Measurements from ENCODE around the gene MRPL36.

Gene MRPL36

DNA sequence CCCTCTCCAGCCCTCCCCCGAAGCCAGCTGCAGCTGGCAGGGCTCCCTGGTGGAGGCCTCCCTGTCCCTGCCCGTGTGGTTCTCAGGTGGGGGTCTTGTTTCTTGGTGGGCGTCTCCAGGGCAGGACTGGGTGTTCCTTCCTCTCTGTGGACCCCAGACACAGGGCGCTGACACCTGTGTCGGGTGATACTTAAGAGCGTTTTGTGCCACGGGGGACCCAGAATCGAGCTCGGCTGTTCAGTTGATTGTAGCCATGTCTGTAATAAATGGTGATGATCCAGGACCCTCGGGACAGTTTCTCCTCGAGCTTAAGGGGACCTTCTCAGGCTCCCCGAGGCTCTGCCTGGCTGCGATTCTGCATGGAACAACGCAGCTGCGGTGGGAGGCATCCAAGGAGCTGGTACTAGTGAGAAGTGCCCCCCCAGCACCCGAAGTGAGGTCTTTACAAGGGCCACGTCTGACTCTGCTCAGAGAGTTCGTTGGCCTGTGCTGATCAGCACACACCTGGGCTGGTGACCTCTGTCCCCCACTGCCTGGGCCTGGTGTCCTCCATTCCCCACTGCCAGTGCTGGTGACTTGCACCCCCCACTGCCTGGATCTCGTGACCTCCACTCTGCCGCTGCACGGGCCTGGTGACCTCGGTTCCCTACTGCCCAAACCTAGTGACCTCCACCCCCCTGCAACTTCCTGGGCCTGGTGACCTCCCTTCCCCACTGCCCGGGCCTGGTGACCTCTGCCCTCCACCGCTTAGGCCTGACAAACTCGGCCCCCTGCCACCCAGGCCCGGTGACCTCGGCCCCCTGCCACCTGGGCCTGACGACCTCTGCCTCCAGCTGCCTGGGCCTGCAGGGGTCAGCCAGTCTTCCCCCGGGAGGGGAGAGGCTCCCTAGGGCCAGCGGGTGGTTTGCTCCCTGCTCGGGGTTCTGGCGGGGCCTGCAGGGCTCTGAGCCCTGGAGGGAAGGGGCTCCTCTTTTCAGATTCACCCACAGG lies 37.5 kb upstream of the MRPL36 start:
- no peak for FAIRE-seq
- TF ChIP-seq TAF1 (IDR thresholded peaks at IDR 0.05; ENCODE audit: borderline replicate concordance, low read depth, low read length) (no peak), POLR2AphosphoS5 (IDR thresholded peaks at IDR 0.05; ENCODE audit: low read depth, low read length) (no peak), POLR2A (IDR thresholded peaks at IDR 0.05; ENCODE audit: low read depth, low read length) (no peak)
- DNase-seq (ENCODE audit: insufficient read length) = no peak

DNA sequence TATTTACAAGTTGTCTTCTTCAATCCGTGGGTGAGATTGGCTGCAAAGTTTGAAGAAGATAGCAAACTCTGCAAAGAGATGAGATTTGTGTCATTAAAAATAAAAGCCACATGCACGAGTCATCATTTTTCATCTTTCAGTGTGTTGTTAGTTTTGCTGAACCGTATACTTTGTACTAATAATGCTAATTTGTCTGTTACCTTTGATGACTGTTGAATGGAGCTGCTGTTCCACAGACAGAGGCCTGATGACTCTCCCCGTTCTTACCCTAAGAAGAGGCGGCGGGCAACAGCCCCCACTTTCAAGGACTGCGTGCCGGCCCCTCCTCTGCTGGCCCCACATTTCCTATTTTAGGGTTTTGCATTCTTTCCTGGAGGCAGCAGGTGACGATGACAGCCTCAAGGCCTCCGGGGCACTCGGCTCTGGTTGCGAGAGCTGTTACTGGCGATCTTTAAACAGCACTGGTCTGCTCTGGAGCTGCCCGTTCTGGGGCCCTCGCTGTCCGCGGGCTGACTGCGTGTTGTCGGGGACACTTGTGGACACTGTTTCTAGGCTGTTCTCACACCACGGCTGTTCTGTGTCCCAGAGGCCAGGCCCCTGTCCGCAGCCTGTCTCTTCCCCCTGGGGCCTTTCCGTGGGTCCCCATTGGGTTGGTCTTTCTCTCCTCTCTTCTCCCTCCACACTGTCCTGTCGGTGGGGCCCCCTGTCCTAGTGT lies 36.7 kb upstream of the MRPL36 start:
- FAIRE-seq = no peak

DNA sequence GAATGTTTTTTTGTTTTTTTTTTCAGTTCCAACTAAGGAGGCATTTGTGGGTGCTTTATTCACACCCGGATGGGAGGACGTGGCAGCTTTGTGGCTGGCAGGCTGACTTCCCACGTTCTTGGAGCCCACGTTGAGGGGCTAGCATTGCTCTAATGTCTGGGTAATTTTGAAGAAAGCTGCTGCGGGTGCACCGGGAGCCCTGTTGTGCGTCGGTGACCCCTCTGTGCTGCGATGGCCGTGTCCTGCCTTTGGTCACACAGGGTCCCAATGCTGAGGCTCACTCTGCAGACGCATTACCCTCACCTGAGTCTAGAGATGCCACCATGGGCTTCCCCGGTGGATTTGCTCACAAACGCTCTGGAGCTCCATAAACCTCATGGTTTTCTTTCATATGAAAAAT lies 35.8 kb upstream of the MRPL36 start:
- TF ChIP-seq TAF1 (IDR thresholded peaks at IDR 0.05; ENCODE audit: borderline replicate concordance, low read depth, low read length) (no peak), POLR2AphosphoS5 (IDR thresholded peaks at IDR 0.05; ENCODE audit: low read depth, low read length) (no peak), POLR2A (IDR thresholded peaks at IDR 0.05; ENCODE audit: low read depth, low read length) (no peak)
- DNase-seq (ENCODE audit: insufficient read length) = no peak
- no peak for FAIRE-seq

More for the DNA sequence above, 36.7 kb upstream of the MRPL36 start:
- TF ChIP-seq TAF1 (IDR thresholded peaks at IDR 0.05; ENCODE audit: borderline replicate concordance, low read depth, low read length) = no peak
- TF ChIP-seq POLR2AphosphoS5 (IDR thresholded peaks at IDR 0.05; ENCODE audit: low read depth, low read length) = no peak
- TF ChIP-seq POLR2A (IDR thresholded peaks at IDR 0.05; ENCODE audit: low read depth, low read length) = no peak
- no peak for DNase-seq (ENCODE audit: insufficient read length)

DNA sequence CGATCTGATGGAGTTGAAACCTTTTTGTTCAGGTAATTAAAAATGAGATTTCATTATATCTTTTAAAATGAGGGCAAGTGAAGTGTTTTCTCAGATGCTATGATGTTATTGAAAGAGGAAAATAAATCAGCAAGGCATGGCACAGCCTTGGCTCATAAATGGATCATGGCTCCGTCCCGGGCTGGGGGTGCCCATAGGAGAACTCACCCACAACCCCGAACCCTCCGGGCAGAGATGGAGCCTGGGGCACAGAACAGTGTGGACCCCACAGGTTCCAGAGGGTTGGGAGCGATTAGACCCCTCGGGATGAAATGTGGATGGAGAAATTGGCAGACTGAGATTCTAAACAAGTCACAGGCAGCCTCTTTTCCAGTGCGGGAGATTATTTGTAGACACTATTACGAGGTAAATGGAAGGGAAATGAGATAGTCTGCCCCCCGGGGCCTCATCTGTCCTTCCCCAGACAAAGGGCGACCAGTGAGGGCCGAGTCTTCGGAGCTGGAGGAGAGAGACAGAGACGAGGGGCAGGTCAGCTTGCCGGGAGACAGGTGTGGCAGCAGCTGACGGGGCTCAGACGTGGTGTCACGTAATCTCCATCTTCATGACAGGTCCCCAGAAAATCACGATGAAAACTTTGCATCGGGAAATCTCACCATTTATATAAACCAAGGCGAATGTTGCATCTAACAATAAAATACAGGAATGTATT lies 35.2 kb upstream of the MRPL36 start:
- FAIRE-seq (no peak), DNase-seq (ENCODE audit: insufficient read length) (no peak)
- TF ChIP-seq POLR2A (IDR thresholded peaks at IDR 0.05; ENCODE audit: low read depth, low read length) = no peak

DNA sequence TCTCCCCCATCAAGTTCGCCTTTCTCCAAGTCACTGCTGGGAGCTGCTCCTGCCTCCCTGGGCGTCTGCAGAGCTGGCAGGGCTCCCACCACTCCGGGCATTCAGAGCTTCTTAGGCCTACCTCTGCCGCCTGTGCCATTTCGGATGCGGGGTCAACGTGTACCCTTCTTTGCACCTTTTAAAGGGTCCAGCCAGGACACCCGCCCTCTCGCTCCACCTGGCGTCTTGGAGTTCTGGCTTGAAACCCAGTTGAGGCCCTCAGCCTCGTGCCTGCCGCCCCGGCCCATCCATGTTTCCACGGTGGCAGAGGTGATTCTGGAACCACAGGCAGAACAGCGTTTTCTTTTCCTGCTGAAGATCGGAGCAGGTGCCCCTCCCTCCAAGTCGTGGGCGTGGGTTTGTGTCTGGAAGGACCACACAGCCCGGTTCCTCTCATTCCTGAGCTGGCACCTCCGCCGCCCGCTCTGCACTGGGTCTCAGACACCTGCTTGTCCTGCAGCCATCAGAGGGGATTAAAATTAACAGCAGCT lies 34.5 kb upstream of the MRPL36 start:
- FAIRE-seq (no peak), DNase-seq (ENCODE audit: insufficient read length) (no peak)
- TF ChIP-seq TAF1 (IDR thresholded peaks at IDR 0.05; ENCODE audit: borderline replicate concordance, low read depth, low read length) = no peak
- no peak for TF ChIP-seq POLR2A (IDR thresholded peaks at IDR 0.05; ENCODE audit: low read depth, low read length)
- TF ChIP-seq POLR2AphosphoS5 (IDR thresholded peaks at IDR 0.05; ENCODE audit: low read depth, low read length) = no peak

DNA sequence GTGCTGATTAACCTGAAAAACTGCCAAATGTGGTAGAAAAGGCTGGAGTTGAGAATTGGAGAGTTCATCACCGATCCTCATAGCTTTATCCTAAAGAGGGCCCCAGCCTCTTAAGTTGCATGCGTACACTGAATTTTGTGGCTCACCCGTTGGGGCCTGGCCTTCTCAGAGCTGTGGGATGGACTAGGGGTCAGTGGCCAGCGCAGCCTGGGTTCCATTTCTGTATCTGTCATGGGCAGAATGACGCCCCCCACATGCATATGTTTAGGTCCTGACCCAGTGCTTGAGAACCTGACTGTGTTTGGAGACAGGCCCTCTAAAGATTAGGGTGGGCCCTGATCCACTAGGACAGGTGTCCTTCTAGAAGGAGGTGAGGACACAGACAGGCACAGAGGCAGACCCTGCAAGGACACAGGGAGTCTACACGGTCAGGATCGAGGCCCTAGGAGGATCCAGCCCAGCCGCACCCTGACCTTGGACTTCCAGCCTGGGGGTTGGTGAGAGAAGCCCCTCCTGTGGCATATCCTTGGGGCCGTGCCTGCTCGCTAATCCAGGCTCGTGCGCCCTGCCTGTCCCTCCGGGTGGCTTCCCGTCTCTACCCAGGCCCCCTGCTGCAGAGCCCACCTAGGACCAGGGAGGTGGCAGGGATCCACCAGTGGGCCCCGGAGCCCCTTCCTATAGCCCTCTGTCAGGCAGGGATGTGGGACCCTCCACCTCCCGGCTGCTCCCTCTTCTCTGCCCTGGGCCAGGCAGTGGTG lies 33.8 kb upstream of the MRPL36 start:
- no peak for DNase-seq (ENCODE audit: insufficient read length)
- TF ChIP-seq TAF1 (IDR thresholded peaks at IDR 0.05; ENCODE audit: borderline replicate concordance, low read depth, low read length) (no peak), POLR2A (IDR thresholded peaks at IDR 0.05; ENCODE audit: low read depth, low read length) (no peak)
- FAIRE-seq = no peak

DNA sequence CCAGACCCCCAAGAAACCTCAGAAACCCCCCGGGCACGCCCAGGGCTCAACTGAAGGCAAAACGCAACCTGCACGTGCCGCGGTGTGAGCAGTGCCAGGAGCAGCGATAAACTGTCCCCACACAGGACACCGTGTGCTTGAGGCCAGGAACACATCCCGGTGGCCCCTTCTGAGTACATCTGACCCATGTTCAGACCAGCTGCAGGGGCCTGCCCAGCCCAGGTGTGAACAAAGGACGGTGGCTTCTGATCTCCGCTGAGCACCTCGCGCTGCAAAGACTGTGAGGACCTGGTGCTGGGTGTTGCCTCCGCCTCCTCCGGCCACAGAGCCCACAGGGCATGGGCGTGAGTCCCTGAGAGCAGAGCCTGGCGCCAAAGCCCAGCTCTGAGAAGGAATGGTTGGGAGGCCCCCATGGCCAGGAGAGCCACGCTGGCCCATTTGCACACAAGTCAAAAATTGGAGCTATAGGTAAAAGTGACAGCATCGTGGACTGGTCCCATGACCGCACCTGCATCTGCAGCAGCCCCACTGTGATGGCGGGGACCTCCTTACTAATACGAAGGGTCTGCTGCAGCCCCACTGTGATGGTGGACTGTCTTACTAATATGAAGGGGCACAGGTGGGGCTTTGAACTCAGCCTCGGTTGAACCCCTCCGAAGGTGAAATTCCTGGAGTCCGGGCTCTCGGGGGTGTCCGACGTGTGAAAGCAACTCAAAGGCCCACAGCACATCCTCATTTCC lies 33.0 kb upstream of the MRPL36 start:
- DNase-seq (ENCODE audit: insufficient read length) (no peak), FAIRE-seq (no peak)
- no peak for TF ChIP-seq POLR2AphosphoS5 (IDR thresholded peaks at IDR 0.05; ENCODE audit: low read depth, low read length)
- TF ChIP-seq TAF1 (IDR thresholded peaks at IDR 0.05; ENCODE audit: borderline replicate concordance, low read depth, low read length) = no peak
- no peak for TF ChIP-seq POLR2A (IDR thresholded peaks at IDR 0.05; ENCODE audit: low read depth, low read length)

DNA sequence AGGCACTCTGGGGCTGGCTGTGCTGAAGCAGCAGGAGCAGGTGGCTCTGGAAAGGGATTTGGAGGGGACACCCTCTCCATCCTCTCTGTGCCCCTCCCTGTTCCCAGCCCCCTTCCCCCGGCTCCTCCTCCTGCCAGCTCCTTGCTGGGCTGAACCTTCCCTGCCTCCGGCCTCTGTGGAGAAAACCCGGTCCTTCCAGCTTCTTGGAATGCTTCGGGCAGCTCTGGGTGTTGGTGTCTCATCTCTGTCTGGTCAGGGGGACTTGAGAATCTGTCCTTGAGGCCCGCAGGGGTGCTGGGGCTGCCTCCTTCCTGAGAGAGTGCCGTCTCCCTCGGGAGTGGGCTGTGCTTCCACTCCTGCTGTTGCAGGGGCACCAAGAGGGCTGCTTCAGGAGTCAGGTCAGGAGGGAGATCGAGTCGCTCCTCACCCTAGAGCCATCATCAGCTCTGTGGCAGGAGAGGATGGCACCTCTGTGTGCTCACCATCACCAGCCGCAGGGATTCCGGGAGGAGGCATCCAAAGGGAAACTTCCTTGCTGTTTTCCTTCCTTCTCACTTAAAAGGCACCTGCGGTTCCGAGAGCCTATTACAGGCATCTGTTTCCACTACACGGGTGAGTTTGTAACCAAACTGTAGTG lies 32.2 kb upstream of the MRPL36 start:
- TF ChIP-seq POLR2AphosphoS5 (IDR thresholded peaks at IDR 0.05; ENCODE audit: low read depth, low read length) (no peak), TAF1 (IDR thresholded peaks at IDR 0.05; ENCODE audit: borderline replicate concordance, low read depth, low read length) (no peak), POLR2A (IDR thresholded peaks at IDR 0.05; ENCODE audit: low read depth, low read length) (no peak)
- DNase-seq (ENCODE audit: insufficient read length) (no peak), FAIRE-seq (no peak)

DNA sequence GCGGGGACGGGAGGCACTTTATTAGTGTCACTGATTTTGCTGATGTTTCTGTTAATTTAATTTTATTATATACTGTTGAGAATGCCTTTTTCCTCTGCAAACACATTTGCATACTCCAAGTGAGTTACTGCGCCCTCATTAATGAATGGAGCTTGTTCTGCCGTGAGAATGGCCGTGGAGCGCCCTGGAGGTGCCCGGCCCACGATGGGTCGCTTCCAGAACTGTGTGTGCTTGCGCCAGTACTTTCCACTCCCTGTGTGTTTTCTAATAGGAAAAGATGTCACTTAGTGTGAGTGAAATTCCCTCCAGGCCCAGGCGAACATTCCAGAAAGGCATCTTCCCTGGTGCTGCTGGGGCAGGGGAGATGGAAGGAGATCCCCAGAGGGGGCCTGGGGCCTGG lies 31.6 kb upstream of the MRPL36 start:
- FAIRE-seq (no peak), DNase-seq (ENCODE audit: insufficient read length) (no peak)
- no peak for TF ChIP-seq POLR2AphosphoS5 (IDR thresholded peaks at IDR 0.05; ENCODE audit: low read depth, low read length)
- no peak for TF ChIP-seq POLR2A (IDR thresholded peaks at IDR 0.05; ENCODE audit: low read depth, low read length)
- no peak for TF ChIP-seq TAF1 (IDR thresholded peaks at IDR 0.05; ENCODE audit: borderline replicate concordance, low read depth, low read length)

All from GM12892 (cell line).